Esophagus squamous epithelium (tissue), 4 donors: ENCODE measurements around the gene SLC38A8.

Experiments
- POLR2A ChIP-seq, 4 donors: fragments of 450-650 bp; IDR thresholded peaks; one replicate each; pipeline ENCODE4 v1.6.1; 2017; ENCODE audit warnings: antibody characterized with exemption in 4 of 4, mild to moderate bottlenecking in 4 of 4, moderate library complexity in 3 of 4
- TF ChIP-seq, protein P1 (sequence below), 6 experiments: fragments of 450-650 bp in 4 of 6; fragments of 200-600 bp in 2 of 6; sonication (generic) in 2 of 6; IDR thresholded peaks; one replicate each; pipeline ENCODE4 v1.5.1; 2016 to 2019; ENCODE audit warnings: antibody characterized with exemption in 6 of 6, mild to moderate bottlenecking in 4 of 6, moderate library complexity in 4 of 6

DNA sequence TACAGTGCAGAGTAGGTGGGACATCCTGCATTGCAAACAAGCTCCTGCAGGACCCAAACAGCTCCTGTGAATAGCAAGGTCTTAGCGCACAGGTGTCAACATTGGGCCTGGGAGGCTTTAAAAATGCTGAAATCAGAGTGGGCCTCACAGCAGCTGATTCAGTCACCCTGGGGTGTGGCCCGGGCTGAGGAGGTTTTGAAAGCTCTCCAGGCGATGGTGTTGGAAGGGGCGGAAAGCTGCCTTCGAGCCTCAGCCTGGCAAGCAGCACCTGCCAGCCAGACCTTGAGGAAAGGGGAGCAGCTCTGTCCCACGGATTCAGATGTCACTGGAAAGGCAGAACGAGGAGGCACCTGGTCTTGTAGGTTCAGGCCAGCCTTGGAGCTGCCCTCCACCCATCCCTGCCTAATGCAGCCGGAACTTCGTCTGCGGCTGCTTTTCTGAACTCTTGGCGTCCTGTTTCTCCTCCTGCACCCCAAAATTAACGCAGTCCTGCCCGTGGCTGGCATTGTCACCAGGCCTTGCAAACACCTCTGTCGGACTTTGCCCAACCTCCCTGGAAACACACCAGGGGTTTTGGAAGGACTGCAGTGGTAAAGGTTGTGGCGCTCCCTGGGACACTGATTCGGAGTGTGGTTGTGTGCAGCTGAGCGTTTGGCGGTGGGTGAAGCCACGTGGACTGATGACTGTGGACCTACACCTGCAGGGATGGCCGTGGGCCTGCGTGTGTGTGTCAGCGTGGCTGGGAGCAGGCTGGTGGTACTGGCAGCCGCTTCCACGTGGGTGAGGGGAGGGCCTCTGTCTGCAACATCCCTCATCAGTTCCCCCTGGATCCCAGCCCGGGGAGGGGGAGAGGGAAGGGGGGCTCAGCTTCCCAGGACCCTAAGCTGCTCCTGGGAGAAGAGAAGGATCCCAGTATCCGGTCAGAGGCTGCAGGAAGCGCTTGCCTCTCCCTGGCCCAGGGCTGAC lies 71.1 kb downstream of the SLC38A8 start:
- TF ChIP-seq, protein P1, sequence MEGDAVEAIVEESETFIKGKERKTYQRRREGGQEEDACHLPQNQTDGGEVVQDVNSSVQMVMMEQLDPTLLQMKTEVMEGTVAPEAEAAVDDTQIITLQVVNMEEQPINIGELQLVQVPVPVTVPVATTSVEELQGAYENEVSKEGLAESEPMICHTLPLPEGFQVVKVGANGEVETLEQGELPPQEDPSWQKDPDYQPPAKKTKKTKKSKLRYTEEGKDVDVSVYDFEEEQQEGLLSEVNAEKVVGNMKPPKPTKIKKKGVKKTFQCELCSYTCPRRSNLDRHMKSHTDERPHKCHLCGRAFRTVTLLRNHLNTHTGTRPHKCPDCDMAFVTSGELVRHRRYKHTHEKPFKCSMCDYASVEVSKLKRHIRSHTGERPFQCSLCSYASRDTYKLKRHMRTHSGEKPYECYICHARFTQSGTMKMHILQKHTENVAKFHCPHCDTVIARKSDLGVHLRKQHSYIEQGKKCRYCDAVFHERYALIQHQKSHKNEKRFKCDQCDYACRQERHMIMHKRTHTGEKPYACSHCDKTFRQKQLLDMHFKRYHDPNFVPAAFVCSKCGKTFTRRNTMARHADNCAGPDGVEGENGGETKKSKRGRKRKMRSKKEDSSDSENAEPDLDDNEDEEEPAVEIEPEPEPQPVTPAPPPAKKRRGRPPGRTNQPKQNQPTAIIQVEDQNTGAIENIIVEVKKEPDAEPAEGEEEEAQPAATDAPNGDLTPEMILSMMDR (IDR thresholded peaks at IDR 0.05), result no peak
- TF ChIP-seq POLR2A (IDR thresholded peaks at IDR 0.05), result no peak
